GM23338 (cell line): ENCODE data around the gene MTHFD2L. TPM values are rescaled to one million over a fixed set of nuclear protein-coding genes. Genes with fewer than 3 reads are reported as not detected.

Experiments
- ATAC-seq: fragments of 200-7000 bp; cut with Tn5 transposase; 3 replicates; pipeline ENCODE4 v1.9.1; 2020
- DNase-seq: peaks from one replicate; pipeline ENCODE4 v3.0.0-alpha.2; 2015; ENCODE audit warnings: low spot score
- H2AFZ ChIP-seq: fragments of 200-600 bp; sonication (generic); 2 replicates; pipeline ENCODE4 v1.8.0; 2016; ENCODE audit warnings: antibody characterized with exemption, mild to moderate bottlenecking, moderate library complexity
- H3F3A ChIP-seq: fragments of 200-600 bp; sonication (generic); replicated peaks from 2 replicates; pipeline ENCODE4 v1.8.0; 2017; ENCODE audit warnings: antibody characterized with exemption, mixed run types, low read depth
- H3K27ac ChIP-seq: fragments of 200-600 bp; sonication (generic); 2 replicates; pipeline ENCODE4 v1.6.1; 2016; ENCODE audit warnings: low read depth
- H3K27me3 ChIP-seq: fragments of 200-600 bp; sonication (generic); 2 replicates; pipeline ENCODE4 v1.8.0; 2016; ENCODE audit warnings: mild to moderate bottlenecking, mixed run types, moderate library complexity; ENCODE audit not compliant: insufficient read depth
- H3K36me3 ChIP-seq: fragments of 200-600 bp; sonication (generic); 2 replicates; pipeline ENCODE4 v1.8.0; 2016; ENCODE audit warnings: mild to moderate bottlenecking; ENCODE audit not compliant: insufficient read depth
- H3K4me1 ChIP-seq: fragments of 200-600 bp; sonication (generic); 2 replicates; pipeline ENCODE4 v1.8.0; 2016; ENCODE audit warnings: mild to moderate bottlenecking, moderate library complexity; ENCODE audit not compliant: insufficient read depth
- H3K4me2 ChIP-seq: fragments of 200-600 bp; sonication (generic); 2 replicates; pipeline ENCODE4 v1.7.1; 2017; ENCODE audit warnings: mixed run types
- H3K4me3 ChIP-seq: fragments of 200-600 bp; sonication (generic); 2 replicates; pipeline ENCODE4 v1.6.1; 2016; ENCODE audit warnings: mixed run types
- H3K79me2 ChIP-seq: fragments of 200-600 bp; sonication (generic); replicated peaks from 2 replicates; pipeline ENCODE4 v1.8.0; 2017; ENCODE audit warnings: mild to moderate bottlenecking; ENCODE audit not compliant: insufficient read depth
- H3K9me2 ChIP-seq: fragments of 200-600 bp; sonication (generic); 2 replicates; pipeline ENCODE4 v1.8.0; 2017; ENCODE audit not compliant: insufficient read depth
- H4K20me1 ChIP-seq: fragments of 200-600 bp; sonication (generic); replicated peaks from 2 replicates; pipeline ENCODE4 v1.8.0; 2017; ENCODE audit warnings: mild to moderate bottlenecking; ENCODE audit not compliant: insufficient read depth
- H3K27ac Mint-ChIP-seq: 2 replicates; pipeline ENCODE4 v1.8.0; 2020; ENCODE audit warnings: inconsistent platforms, mild to moderate bottlenecking, moderate library complexity, mixed read lengths
- H3K27me3 Mint-ChIP-seq: 3 replicates; pipeline ENCODE4 v1.8.0; 2022; ENCODE audit warnings: low read depth, mild to moderate bottlenecking, moderate library complexity, mixed read lengths, inconsistent platforms; ENCODE audit not compliant: insufficient read depth, poor library complexity
- H3K36me3 Mint-ChIP-seq: 3 replicates; pipeline ENCODE4 v1.8.0; 2021; ENCODE audit warnings: low read depth, mild to moderate bottlenecking, inconsistent platforms, moderate library complexity, mixed read lengths
- H3K4me1 Mint-ChIP-seq: 3 replicates; pipeline ENCODE4 v1.8.0; 2020; ENCODE audit warnings: mild to moderate bottlenecking, inconsistent platforms, mixed read lengths
- H3K4me3 Mint-ChIP-seq: 3 replicates; pipeline ENCODE4 v1.8.0; 2021; ENCODE audit warnings: moderate library complexity, mild to moderate bottlenecking, inconsistent platforms, mixed read lengths
- H3K9me3 Mint-ChIP-seq: 3 replicates; pipeline ENCODE4 v1.8.0; 2020; ENCODE audit warnings: moderate library complexity, mild to moderate bottlenecking, inconsistent platforms, mixed read lengths
- CREB1 ChIP-seq: fragments of 250-450 bp; sonication (Bioruptor Pico); IDR thresholded peaks from 2 replicates; pipeline ENCODE4 v1.5.0; 2020; ENCODE audit warnings: low read depth, mild to moderate bottlenecking, moderate library complexity
- CTCF ChIP-seq, 2 experiments: fragments of 200-600 bp in 1 of 2; sonication (generic) in 1 of 2; conservative IDR thresholded peaks; 2 replicates each; pipeline versions ENCODE4 v1.5.1 to v1.6.1; 2016 to 2017; ENCODE audit warnings: antibody characterized with exemption in 2 of 2, low read depth in 2 of 2, mild to moderate bottlenecking in 2 of 2, moderate library complexity in 1 of 2
- ETS1 ChIP-seq: IDR thresholded peaks from 2 replicates; pipeline ENCODE4 v1.6.1; 2016; ENCODE audit warnings: antibody characterized with exemption
- EZH2phosphoT487 ChIP-seq: fragments of 200-600 bp; sonication (generic); IDR thresholded peaks from one replicate; pipeline ENCODE4 v1.8.1; 2018; ENCODE audit warnings: antibody characterized with exemption; ENCODE audit not compliant: unreplicated experiment
- JUNB ChIP-seq: IDR thresholded peaks from one replicate; pipeline ENCODE4 v1.6.1; 2016; ENCODE audit warnings: antibody characterized with exemption; ENCODE audit not compliant: unreplicated experiment
- POLR2AphosphoS5 ChIP-seq: IDR thresholded peaks from 2 replicates; pipeline ENCODE4 v1.6.1; 2016; ENCODE audit warnings: antibody characterized with exemption, low read depth
- ZNF462 ChIP-seq: fragments of 250-450 bp; sonication (Bioruptor Pico); IDR thresholded peaks from 2 replicates; pipeline ENCODE4 v1.5.0; 2020; ENCODE audit warnings: mild to moderate bottlenecking, moderate library complexity
- polyA plus RNA-seq: library from polyadenylated mRNA; unstranded; fragments of >200 nt; fragmentation: Nextera tagmentation; extraction: Ambion mirVana; gene quantifications from 2 replicates; pipeline ENCODE4 v1.2.1, GENCODE V29; 2016
- total RNA-seq: library from RNA; depleted of rRNA; stranded (reverse); fragments of >200 nt; shearing (Covaris generic); gene quantifications from 2 replicates; pipeline ENCODE4 v1.2.3, GENCODE V29; 2014

The MTHFD2L gene
- total and polyA plus RNA-seq, 2 experiments from 2014 or later = 24.4 to 35.7 TPM

- no peaks in the 10 kb centered on the region for H3K9me2 ChIP-seq
- no peak overlapping the region for H3K27ac ChIP-seq
- no peaks in the 10 kb centered on the region for H3F3A ChIP-seq
- no peaks in the 10 kb centered on the region for H3K79me2 ChIP-seq
- Mint-ChIP-seq H3K4me3 (no peak overlapping the region), H3K4me1 (no peaks in the 10 kb centered on the region), H3K27me3 (no peaks in the 10 kb centered on the region), H3K27ac (no peak overlapping the region), H3K36me3 (no peaks in the 10 kb centered on the region; the same call in 2 of the 3 replicates), H3K9me3 (no peaks in the 10 kb centered on the region)
- no peaks in the 10 kb centered on the region for H3K36me3 ChIP-seq
- H3K27me3 ChIP-seq = no peaks in the 10 kb centered on the region
- TF ChIP-seq CTCF (conservative IDR thresholded peaks at IDR 0.05; ENCODE audit: low read depth in 2 of 2) (no peak), JUNB (no peak), ZNF462 (CRISPR knock-in tag) (no peak), ETS1 (no peak), EZH2phosphoT487 (no peak), POLR2AphosphoS5 (no peak), CREB1 (CRISPR knock-in tag) (no peak)
- no peak overlapping the region for H3K4me2 ChIP-seq
- H2AFZ ChIP-seq = no peak overlapping the region
- no peaks in the 10 kb centered on the region for H3K4me1 ChIP-seq
- H4K20me1 ChIP-seq = no peaks in the 10 kb centered on the region
- no peak overlapping the region for H3K4me3 ChIP-seq
- ATAC-seq (no peak), DNase-seq (no peak)
Measured at GRCh38 chr4:74267998-74268606, 110.2 kb downstream of the MTHFD2L start.
